Mesenchymal stem cell (in vitro differentiated cells and primary cell): ENCODE measurements around the gene ATCAY.

ENCODE experiments used
- DNase-seq: peaks from one replicate; pipeline ENCODE4 v3.0.0-alpha.2; 2013
- H2AFZ ChIP-seq: one replicate; pipeline ENCODE4 v1.6.1; 2013; ENCODE audit warnings: low read depth, mild to moderate bottlenecking, control low read depth, inconsistent platforms, low read length, moderate library complexity
- H2AK5ac ChIP-seq: 2 replicates; pipeline ENCODE4 v1.6.1; 2013; ENCODE audit warnings: low read length, moderate library complexity, mild to moderate bottlenecking, inconsistent platforms; ENCODE audit not compliant: severe bottlenecking
- H2BK120ac ChIP-seq: one replicate; pipeline ENCODE4 v1.6.1; 2013; ENCODE audit warnings: low read depth, mild to moderate bottlenecking, inconsistent platforms, low read length, moderate library complexity
- H2BK12ac ChIP-seq, 2 experiments: one replicate each; pipeline ENCODE4 v1.6.1; 2013; ENCODE audit warnings: inconsistent platforms in 2 of 2, low read length in 2 of 2, mild to moderate bottlenecking in 2 of 2, moderate library complexity in 2 of 2, control low read depth in 1 of 2
- H2BK15ac ChIP-seq: one replicate; pipeline ENCODE4 v1.6.1; 2013; ENCODE audit warnings: mild to moderate bottlenecking, low read depth, inconsistent platforms; ENCODE audit not compliant: poor library complexity, severe bottlenecking
- H2BK5ac ChIP-seq: 2 replicates; pipeline ENCODE4 v1.6.1; 2013; ENCODE audit warnings: low read depth, mild to moderate bottlenecking, low read length, control low read depth, inconsistent platforms; ENCODE audit not compliant: poor library complexity, severe bottlenecking
- H3K14ac ChIP-seq, 2 experiments: one replicate each; pipeline ENCODE4 v1.6.1; 2013; ENCODE audit warnings: inconsistent platforms in 2 of 2, low read length in 2 of 2, control low read depth in 1 of 2, mild to moderate bottlenecking in 1 of 2, moderate library complexity in 1 of 2
- H3K18ac ChIP-seq, 2 experiments: one replicate each; pipeline ENCODE4 v1.6.1; 2013; ENCODE audit warnings: inconsistent platforms in 2 of 2, low read length in 2 of 2, control low read depth in 1 of 2, low read depth in 1 of 2, mild to moderate bottlenecking in 1 of 2
- H3K23ac ChIP-seq, 2 experiments: one replicate each; pipeline ENCODE4 v1.6.1; 2013; ENCODE audit warnings: inconsistent platforms in 2 of 2, low read length in 2 of 2, mild to moderate bottlenecking in 2 of 2, moderate library complexity in 2 of 2, control low read depth in 1 of 2
- H3K27ac ChIP-seq: 2 replicates; pipeline ENCODE4 v1.5.1; 2013; ENCODE audit warnings: mild to moderate bottlenecking, moderate library complexity, low read length, control low read depth, inconsistent platforms; ENCODE audit not compliant: poor library complexity, severe bottlenecking
- H3K27me3 ChIP-seq, 2 experiments: 2 replicates each; pipeline versions ENCODE4 v1.6.1 to v1.7.0; 2013; ENCODE audit warnings: low read length in 2 of 2, mild to moderate bottlenecking in 2 of 2, moderate library complexity in 2 of 2, control low read depth in 1 of 2, inconsistent platforms in 1 of 2; ENCODE audit not compliant: control insufficient read depth in 1 of 2, insufficient read depth in 1 of 2
- H3K36me3 ChIP-seq, 2 experiments: 2 replicates each; pipeline versions ENCODE4 v1.6.1 to v1.7.0; 2013; ENCODE audit warnings: low read length in 2 of 2, control low read depth in 1 of 2, inconsistent platforms in 1 of 2, low read depth in 1 of 2, mild to moderate bottlenecking in 1 of 2; ENCODE audit not compliant: insufficient read depth in 2 of 2, control insufficient read depth in 1 of 2
- H3K4ac ChIP-seq, 2 experiments: one replicate each; pipeline ENCODE4 v1.6.1; 2013; ENCODE audit warnings: inconsistent platforms in 2 of 2, low read length in 2 of 2, mild to moderate bottlenecking in 2 of 2, moderate library complexity in 2 of 2, control low read depth in 1 of 2, low read depth in 1 of 2
- H3K4me1 ChIP-seq: 2 replicates; pipeline ENCODE4 v1.6.1; 2013; ENCODE audit warnings: low read depth, low read length, control low read depth; ENCODE audit not compliant: control insufficient read depth, insufficient read depth
- H3K4me2 ChIP-seq: 2 replicates; pipeline ENCODE4 v1.6.1; 2013; ENCODE audit warnings: low read length, mild to moderate bottlenecking, inconsistent platforms; ENCODE audit not compliant: poor library complexity, severe bottlenecking
- H3K4me3 ChIP-seq, 2 experiments: 2 replicates each; pipeline versions ENCODE4 v1.5.1 to v1.7.0; 2013; ENCODE audit warnings: low read length in 2 of 2, mild to moderate bottlenecking in 2 of 2, control low read depth in 1 of 2, low read depth in 1 of 2; ENCODE audit not compliant: insufficient read depth in 1 of 2
- H3K79me1 ChIP-seq: replicated peaks from 2 replicates; pipeline ENCODE4 v1.6.1; 2013; ENCODE audit warnings: mild to moderate bottlenecking, control low read depth, low read length, inconsistent platforms; ENCODE audit not compliant: poor library complexity, severe bottlenecking
- H3K9ac ChIP-seq: 2 replicates; pipeline ENCODE4 v1.7.0; 2013; ENCODE audit warnings: mild to moderate bottlenecking, low read length, moderate library complexity
- H3K9me3 ChIP-seq: 2 replicates; pipeline ENCODE4 v1.7.0; 2013; ENCODE audit warnings: mild to moderate bottlenecking, low read length; ENCODE audit not compliant: control insufficient read depth
- H4K8ac ChIP-seq: one replicate; pipeline ENCODE4 v1.6.1; 2013; ENCODE audit warnings: inconsistent platforms, mild to moderate bottlenecking, low read length, moderate library complexity
- H4K91ac ChIP-seq: one replicate; pipeline ENCODE4 v1.6.1; 2013; ENCODE audit warnings: mild to moderate bottlenecking, low read length, inconsistent platforms
- WGBS: methylation state at CpG from one replicate; pipeline ENCODE4 v1.1.7; 2013; ENCODE audit warnings: mixed read lengths; 5-methylcytosine and 5-hydroxymethylcytosine counted together

ATCAY gene

GRCh38 chr19:3923096-3923758 is 42.7 kb downstream of the ATCAY start:
- no peak for DNase-seq
- no peak overlapping the region for H3K9ac ChIP-seq
- H2BK15ac ChIP-seq, result no peak overlapping the region
- no peak overlapping the region for H2AFZ ChIP-seq
- H2AK5ac ChIP-seq, result no peak overlapping the region
- H3K36me3 ChIP-seq, result peaks cover 0 to 2% of the 10 kb centered on the region in 2 experiments
- no peak overlapping the region for H3K27ac ChIP-seq
- no peak overlapping the region for H3K4ac ChIP-seq
- H3K9me3 ChIP-seq, result peaks cover 27% of the 10 kb centered on the region
- no peak overlapping the region for H4K91ac ChIP-seq
- H3K79me1 ChIP-seq, result no peaks in the 10 kb centered on the region
- no peak overlapping the region for H3K4me3 ChIP-seq
- H3K4me1 ChIP-seq, result no peaks in the 10 kb centered on the region
- no peak overlapping the region for H3K14ac ChIP-seq
- H2BK120ac ChIP-seq, result no peak overlapping the region
- H4K8ac ChIP-seq, result no peak overlapping the region
- H2BK5ac ChIP-seq, result no peak overlapping the region
- H3K23ac ChIP-seq, result no peak overlapping the region
- H3K27me3 ChIP-seq, result peaks cover 0 to 8% of the 10 kb centered on the region in 2 experiments
- H3K4me2 ChIP-seq, result no peak overlapping the region
- H2BK12ac ChIP-seq, result no peak overlapping the region
- H3K18ac ChIP-seq, result no peak overlapping the region

- Histone ChIP-seq H3K9me3 (peaks cover 27% of the 10 kb centered on the region), H2BK15ac (no peak overlapping the region), H2AK5ac (no peak overlapping the region), H2AFZ (no peak overlapping the region), H3K23ac (no peak overlapping the region), H3K79me1 (no peaks in the 10 kb centered on the region), H3K9ac (no peak overlapping the region), H3K27ac (no peak overlapping the region), H3K4me3 (no peak overlapping the region), H3K14ac (no peak overlapping the region), H3K36me3 (peaks cover 0 to 3% of the 10 kb centered on the region in 2 experiments), H3K18ac (no peak overlapping the region), H2BK5ac (no peak overlapping the region), H4K91ac (no peak overlapping the region), H4K8ac (no peak overlapping the region), H3K27me3 (peaks cover 0 to 8% of the 10 kb centered on the region in 2 experiments), H2BK12ac (no peak overlapping the region), H3K4me2 (no peak overlapping the region), H3K4ac (no peak overlapping the region), H2BK120ac (no peak overlapping the region), H3K4me1 (no peaks in the 10 kb centered on the region)
- WGBS, result 53% methylated on average over 1 of the region's 1 CpG
- DNase-seq, result no peak
Observed at GRCh38 chr19:3923912-3924311, 43.4 kb downstream of the ATCAY start.

- Histone ChIP-seq H3K9me3 (no peaks in the 10 kb centered on the region), H3K27ac (no peak overlapping the region), H2BK5ac (no peak overlapping the region), H3K18ac (no peak overlapping the region), H2BK120ac (no peak overlapping the region), H3K79me1 (no peaks in the 10 kb centered on the region), H2AFZ (no peak overlapping the region), H3K4ac (no peak overlapping the region), H3K27me3 (peaks cover 25 to 35% of the 10 kb centered on the region in 2 experiments), H3K4me2 (no peak overlapping the region), H2BK12ac (no peak overlapping the region), H3K4me1 (peaks cover 8% of the 10 kb centered on the region), H3K4me3 (no peak overlapping the region), H3K23ac (no peak overlapping the region), H4K8ac (no peak overlapping the region), H2AK5ac (no peak overlapping the region), H4K91ac (no peak overlapping the region), H3K9ac (no peak overlapping the region), H2BK15ac (no peak overlapping the region), H3K14ac (no peak overlapping the region), H3K36me3 (peaks cover 0 to 3% of the 10 kb centered on the region in 2 experiments)
- 81% methylated on average over 8 of the region's 8 CpGs for WGBS
- DNase-seq, result no peak
Observed at GRCh38 chr19:3931041-3931440, 50.6 kb downstream of the ATCAY start.

GRCh38 chr19:3932931-3933810 is 52.7 kb downstream of the ATCAY start, which contains the start of gene NMRK2:
NMRK2 (plus strand) TSS chr19:3933069; CDS start chr19:3933672, 603 bp downstream.
- Histone ChIP-seq H3K9me3 (no peaks in the 10 kb centered on the region), H3K18ac (no peak within 1 kb of the TSS), H3K4ac (no peak within 1 kb of the TSS), H3K36me3 (peaks cover 0 to 2% of the 10 kb centered on the region in 2 experiments), H3K14ac (no peak within 1 kb of the TSS), H4K8ac (no peak within 1 kb of the TSS), H3K79me1 (no peaks in the 10 kb centered on the region), H2BK5ac (no peak within 1 kb of the TSS), H3K27ac (no peak within 1 kb of the TSS), H4K91ac (no peak within 1 kb of the TSS), H2AFZ (no peak within 1 kb of the TSS), H3K4me1 (peaks cover 8% of the 10 kb centered on the region), H3K27me3 (peaks cover 28 to 29% of the 10 kb centered on the region in 2 experiments), H2BK15ac (no peak within 1 kb of the TSS), H2AK5ac (no peak within 1 kb of the TSS), H3K9ac (no peak within 1 kb of the TSS), H2BK120ac (no peak within 1 kb of the TSS), H3K4me3 (no peak within 1 kb of the TSS), H3K23ac (no peak within 1 kb of the TSS), H3K4me2 (no peak within 1 kb of the TSS), H2BK12ac (no peak within 1 kb of the TSS)
- no peak for DNase-seq
- WGBS, result 1% methylated on average over 51 of the region's 51 CpGs
